ENCODE results near the gene SRSF9. TPM values are rescaled to one million over a fixed set of nuclear protein-coding genes. Genes with fewer than 3 reads are reported as not detected.

Gene SRSF9
- polyA plus RNA-seq, 6 donors from 2014 or later, result 208 to 293 (median 218) TPM

Other genes starting within 250 kb of the SRSF9 start
- gene PXN, start 204.0 kb downstream of the SRSF9 start, polyA plus RNA-seq (ENCODE audit: low read depth in 6 of 6), result 1 to 10 TPM in 5 of 6 donors, under 1 TPM in 1; 0.95 to 6.0 (median 3.7) TPM
- 100 to 1,000 TPM in 1 of 6 donors, 10 to 100 TPM in 1, not detected in 4; 82.0 to 107 TPM for gene RNU4-2, start 177.8 kb downstream of the SRSF9 start, polyA plus RNA-seq (ENCODE audit: low read depth in 6 of 6)
- gene RNU4-1, start 176.5 kb downstream of the SRSF9 start, polyA plus RNA-seq (ENCODE audit: low read depth in 6 of 6), result not detected
- 1 to 10 TPM; 1.3 to 4.3 (median 1.4) TPM for gene SIRT4, start 167.4 kb downstream of the SRSF9 start, polyA plus RNA-seq (ENCODE audit: low read depth in 6 of 6)
- gene PLA2G1B, start 142.0 kb downstream of the SRSF9 start, polyA plus RNA-seq (ENCODE audit: low read depth in 6 of 6), result not detected
- gene MSI1, start 100.6 kb downstream of the SRSF9 start, polyA plus RNA-seq (ENCODE audit: low read depth in 6 of 6), result not detected
- 1,000 to 10,000 TPM in 1 of 6 donors, 100 to 1,000 TPM in 5; 716 to 1,228 (median 856) TPM for gene COX6A1, start 31.6 kb downstream of the SRSF9 start, polyA plus RNA-seq (ENCODE audit: low read depth in 6 of 6)
- 10 to 100 TPM; 49.1 to 66.6 (median 58.4) TPM for gene TRIAP1, start 23.4 kb downstream of the SRSF9 start, polyA plus RNA-seq (ENCODE audit: low read depth in 6 of 6)
- gene GATC, start 23.3 kb downstream of the SRSF9 start, polyA plus RNA-seq (ENCODE audit: low read depth in 6 of 6), result 10 to 100 TPM in 5 of 6 donors, 1 to 10 TPM in 1; 9.7 to 16.3 (median 14.5) TPM
- 100 to 1,000 TPM; 206 to 326 (median 268) TPM for gene DYNLL1, start 26.4 kb upstream of the SRSF9 start, polyA plus RNA-seq (ENCODE audit: low read depth in 6 of 6)
- gene COQ5, start 59.4 kb upstream of the SRSF9 start, polyA plus RNA-seq (ENCODE audit: low read depth in 6 of 6), result 10 to 100 TPM; 25.2 to 56.5 (median 35.1) TPM
- 100 to 1,000 TPM in 2 of 6 donors, 10 to 100 TPM in 4; 77.2 to 133 (median 94.7) TPM for gene RNF10, start 64.6 kb upstream of the SRSF9 start, polyA plus RNA-seq (ENCODE audit: low read depth in 6 of 6)
- 100 to 1,000 TPM in 2 of 6 donors, 10 to 100 TPM in 4; 68.7 to 116 (median 94.6) TPM for gene POP5, start 111.7 kb upstream of the SRSF9 start, polyA plus RNA-seq (ENCODE audit: low read depth in 6 of 6)
- gene CABP1, start 170.9 kb upstream of the SRSF9 start, polyA plus RNA-seq (ENCODE audit: low read depth in 6 of 6), result not detected
- 10 to 100 TPM; 32.0 to 43.8 (median 33.8) TPM for gene MLEC, start 217.4 kb upstream of the SRSF9 start, polyA plus RNA-seq (ENCODE audit: low read depth in 6 of 6)
- 1 to 10 TPM in 5 of 6 donors, not detected in 1; 6.4 to 9.5 (median 7.3) TPM for gene UNC119B, start 240.7 kb upstream of the SRSF9 start, polyA plus RNA-seq (ENCODE audit: low read depth in 6 of 6)

Data from naive B cell (primary cell).